RWPE1 (cell line): ENCODE measurements around the gene PTF1A.

Experiments
- CTCF ChIA-PET: fragments of 350-600 bp; sonication (Branson Sonifier 250); formaldehyde crosslinking; extraction: SDS; loops from one replicate; lab custom pipeline; 2021; lab: Yijun Ruan, JAX
- POLR2A ChIA-PET: fragments of 400-600 bp; formaldehyde crosslinking; extraction: SDS; loops from one replicate; lab custom pipeline; 2020; ENCODE audit warnings: antibody characterized with exemption; ENCODE audit not compliant: low non-redundant PET; lab: Yijun Ruan, JAX
- DNase-seq: peaks from one replicate; pipeline ENCODE4 v3.0.0; 2012; ENCODE audit warnings: low spot score
- H3K27ac ChIP-seq: fragments of 450-650 bp; 2 replicates; pipeline ENCODE4 v1.5.1; 2017
- TF ChIP-seq, protein P1 (sequence below): fragments of 450-650 bp; conservative IDR thresholded peaks from 2 replicates; pipeline ENCODE4 v1.5.1; 2017; ENCODE audit warnings: low read depth, mild to moderate bottlenecking

PTF1A gene

DNA sequence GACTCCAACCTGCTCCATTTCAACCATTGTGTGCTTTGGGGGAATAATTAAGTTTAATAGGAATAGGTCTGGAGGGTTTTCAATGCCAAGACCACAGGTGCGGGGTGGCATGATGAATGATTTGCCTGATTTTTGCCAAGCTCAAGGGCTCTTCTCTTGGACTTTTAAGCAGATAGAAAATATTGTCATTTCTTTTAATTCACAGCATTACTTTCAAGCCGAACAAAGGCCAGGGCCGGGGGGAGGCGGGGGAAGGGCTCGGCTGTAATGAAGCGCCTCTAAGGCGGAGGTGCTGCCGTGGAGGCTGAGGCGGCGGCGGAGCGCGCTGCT is 6.5 kb downstream of the PTF1A start:
- POLR2A ChIA-PET, result no interaction called here

DNA sequence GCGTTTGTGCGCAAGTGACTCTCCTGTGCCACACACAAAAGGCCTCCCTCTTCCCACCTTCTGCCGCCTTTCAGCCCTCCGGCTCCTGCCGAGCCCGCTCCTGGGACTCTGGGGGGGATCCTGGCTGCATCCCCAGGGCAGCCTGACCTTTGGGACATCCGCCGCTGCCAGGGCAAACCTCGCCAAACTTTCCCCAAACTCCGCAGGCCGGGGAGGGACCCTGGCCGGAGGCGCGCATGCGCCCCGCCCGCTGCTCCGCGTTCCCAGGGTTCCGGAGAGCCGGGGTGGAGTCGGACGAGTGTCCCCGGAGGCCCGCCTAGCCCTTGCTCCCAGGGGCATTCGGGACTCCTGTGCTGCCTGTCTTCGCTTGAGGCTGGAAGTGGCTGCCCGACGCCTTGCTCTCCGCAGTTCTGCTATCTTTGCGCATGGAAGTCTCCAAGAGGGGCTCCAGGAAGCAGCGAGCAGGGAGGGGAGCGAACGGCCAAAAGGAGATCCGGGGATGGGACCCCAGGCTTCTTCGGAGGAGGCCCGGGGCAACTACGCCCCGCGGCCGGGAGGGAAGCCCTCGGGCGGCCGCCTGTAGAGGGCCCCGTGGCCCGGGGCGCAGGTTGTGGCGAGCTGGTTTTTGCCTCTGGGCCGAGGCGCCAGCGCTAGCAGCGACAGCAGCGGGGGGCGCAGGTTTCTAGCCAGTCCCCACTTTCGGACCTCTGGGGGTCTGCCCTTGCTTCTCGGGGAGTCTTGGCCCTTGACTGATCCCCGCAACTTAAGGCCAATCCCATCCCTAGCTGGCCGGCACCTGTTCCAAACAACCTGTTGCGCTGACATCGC is 7.0 kb downstream of the PTF1A start:
- TF ChIP-seq, protein P1, sequence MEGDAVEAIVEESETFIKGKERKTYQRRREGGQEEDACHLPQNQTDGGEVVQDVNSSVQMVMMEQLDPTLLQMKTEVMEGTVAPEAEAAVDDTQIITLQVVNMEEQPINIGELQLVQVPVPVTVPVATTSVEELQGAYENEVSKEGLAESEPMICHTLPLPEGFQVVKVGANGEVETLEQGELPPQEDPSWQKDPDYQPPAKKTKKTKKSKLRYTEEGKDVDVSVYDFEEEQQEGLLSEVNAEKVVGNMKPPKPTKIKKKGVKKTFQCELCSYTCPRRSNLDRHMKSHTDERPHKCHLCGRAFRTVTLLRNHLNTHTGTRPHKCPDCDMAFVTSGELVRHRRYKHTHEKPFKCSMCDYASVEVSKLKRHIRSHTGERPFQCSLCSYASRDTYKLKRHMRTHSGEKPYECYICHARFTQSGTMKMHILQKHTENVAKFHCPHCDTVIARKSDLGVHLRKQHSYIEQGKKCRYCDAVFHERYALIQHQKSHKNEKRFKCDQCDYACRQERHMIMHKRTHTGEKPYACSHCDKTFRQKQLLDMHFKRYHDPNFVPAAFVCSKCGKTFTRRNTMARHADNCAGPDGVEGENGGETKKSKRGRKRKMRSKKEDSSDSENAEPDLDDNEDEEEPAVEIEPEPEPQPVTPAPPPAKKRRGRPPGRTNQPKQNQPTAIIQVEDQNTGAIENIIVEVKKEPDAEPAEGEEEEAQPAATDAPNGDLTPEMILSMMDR, result no peak
- POLR2A ChIA-PET, result no interaction called here
- H3K27ac ChIP-seq, result no peak overlapping the region
- no peak for DNase-seq
- CTCF ChIA-PET, result no interaction called here

More for the DNA sequence above, 6.5 kb downstream of the PTF1A start:
- CTCF ChIA-PET, result no interaction called here
- no peak overlapping the region for H3K27ac ChIP-seq
- TF ChIP-seq, protein P1, result no peak
- DNase-seq, result no peak

DNA sequence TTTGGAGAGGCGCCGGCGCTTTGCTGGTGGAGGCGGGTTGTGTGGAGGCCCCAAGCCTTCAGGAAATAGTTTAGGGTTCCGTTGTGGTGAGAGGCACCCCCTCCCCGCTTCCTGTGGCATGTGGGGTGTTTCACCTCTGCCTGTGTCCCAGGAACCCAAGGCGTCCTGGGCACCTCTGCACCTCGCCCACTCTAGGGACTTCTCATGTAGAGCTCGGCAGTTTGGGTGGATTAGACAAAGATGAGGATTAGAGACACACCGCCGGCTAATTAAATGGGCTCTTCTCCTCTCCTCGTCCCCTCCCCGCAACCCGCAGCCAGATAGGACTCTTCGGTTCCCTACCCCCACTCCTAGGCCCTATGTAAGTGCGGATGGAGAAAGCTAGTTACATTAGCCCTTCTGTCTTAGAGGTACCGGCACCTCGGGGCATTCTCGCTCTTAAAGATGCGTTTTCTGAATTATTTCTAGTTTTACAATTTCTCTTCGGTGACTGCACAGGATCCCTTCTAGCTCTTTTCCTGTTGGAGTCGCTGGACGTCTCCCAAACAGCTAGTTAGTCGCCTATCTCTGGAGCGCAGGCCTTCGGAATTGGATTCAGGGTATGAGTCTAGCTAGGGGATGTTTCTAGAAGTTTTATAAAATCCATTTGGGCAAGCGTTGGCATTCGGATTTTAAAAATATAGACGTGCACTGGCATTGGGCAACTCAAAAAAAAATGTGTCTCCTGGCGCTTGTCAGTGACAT is 7.8 kb downstream of the PTF1A start:
- CTCF ChIA-PET, result interaction anchor here (0.5 to 1.1 kb wide), 2 partner anchors 41 to 52 kb away, joined by 3 read pairs; no protein-coding TSS in a partner anchor
- no peak for DNase-seq
- H3K27ac ChIP-seq, result no peak overlapping the region

DNA sequence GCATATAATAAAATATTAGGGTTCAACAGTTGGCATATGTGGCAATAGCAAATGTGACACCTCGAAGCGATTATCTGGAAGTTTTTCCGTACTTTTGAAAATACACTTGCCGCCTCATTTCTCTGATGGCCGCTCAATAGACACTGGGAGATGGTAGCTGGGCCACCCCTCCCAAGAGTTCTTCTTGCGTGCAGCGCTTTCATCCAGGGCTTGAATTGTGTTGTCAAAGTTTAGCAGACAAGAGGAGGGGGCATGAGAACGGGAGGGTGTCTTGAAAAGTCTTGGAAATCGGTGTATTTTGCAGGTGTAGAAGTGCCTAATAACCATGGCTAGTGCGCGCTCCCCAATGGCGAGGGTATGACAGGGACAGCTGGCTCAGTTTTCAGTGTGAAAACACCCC is 8.5 kb downstream of the PTF1A start:
- POLR2A ChIA-PET, result no interaction called here
- CTCF ChIA-PET, result interaction anchor here (1.1 kb wide), 1 partner anchor 42 kb away, joined by 3 read pairs; no protein-coding TSS in a partner anchor
- TF ChIP-seq, protein P1, result no peak
- no peak for DNase-seq
- H3K27ac ChIP-seq, result no peak overlapping the region

More for the DNA sequence above, 7.8 kb downstream of the PTF1A start:
- TF ChIP-seq, protein P1, result no peak
- POLR2A ChIA-PET, result no interaction called here

DNA sequence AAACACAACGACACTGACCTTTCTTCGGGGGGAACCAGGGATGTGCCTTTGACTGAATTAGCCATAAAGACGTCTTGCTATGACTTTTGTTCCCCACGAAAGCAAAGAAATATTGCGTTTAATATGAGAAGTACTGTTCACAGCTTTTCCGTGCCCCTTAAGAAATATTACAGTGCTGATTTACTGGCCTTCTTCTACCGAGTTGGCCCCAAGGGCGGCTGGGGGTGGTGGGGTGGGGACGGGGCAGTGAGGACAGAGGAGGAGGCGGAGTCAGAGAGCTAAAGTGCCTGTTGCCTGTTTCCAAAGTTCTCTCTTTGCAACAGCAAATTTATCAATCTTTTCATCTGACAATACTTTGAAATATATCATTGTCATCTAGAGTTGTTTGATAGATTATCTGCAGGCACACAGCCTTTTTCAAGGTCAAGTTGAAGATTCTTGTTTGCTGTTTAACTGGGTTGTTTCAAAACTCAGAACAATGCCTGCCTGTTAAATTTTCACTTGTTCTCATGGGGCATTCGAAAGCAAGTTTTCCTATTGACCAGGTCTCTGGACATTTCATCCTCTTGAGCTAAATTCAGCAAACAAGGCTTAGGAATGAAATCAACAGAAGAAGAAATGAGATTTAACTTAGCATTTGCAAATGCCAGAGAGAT is 9.0 kb downstream of the PTF1A start:
- no peak overlapping the region for H3K27ac ChIP-seq
- CTCF ChIA-PET, result interaction anchor here (0.5 to 1.1 kb wide), 2 partner anchors 42 to 91 kb away, joined by 3 to 4 read pairs; no protein-coding TSS in a partner anchor
- DNase-seq, result no peak
- POLR2A ChIA-PET, result no interaction called here
- TF ChIP-seq, protein P1, result no peak

DNA sequence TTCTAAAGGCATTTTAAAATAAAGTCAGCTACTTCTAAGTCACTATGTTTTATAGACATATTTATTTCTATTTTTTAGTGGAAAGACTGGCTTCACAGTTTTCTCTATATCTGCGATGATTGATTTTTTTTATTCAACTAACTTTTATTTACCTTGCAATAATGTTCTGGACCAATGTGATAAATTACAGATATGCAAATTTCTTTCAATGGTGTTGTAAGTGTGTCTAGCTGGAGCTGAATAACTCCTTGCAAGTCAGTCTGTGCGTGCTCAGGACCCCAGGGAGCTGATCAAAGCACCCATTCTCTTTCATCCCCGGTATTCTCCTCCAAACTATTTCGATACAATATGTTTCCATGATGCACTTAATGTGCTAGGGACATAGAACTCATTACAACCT is 9.7 kb downstream of the PTF1A start:
- DNase-seq, result no peak
- H3K27ac ChIP-seq, result no peak overlapping the region
- TF ChIP-seq, protein P1, result no peak
- POLR2A ChIA-PET, result no interaction called here
- CTCF ChIA-PET, result no interaction called here
